22Rv1 (cell line): Measurements from ENCODE around the gene RNU6-7.

Experiments used
- ZFX ChIP-seq: fragments of 450-650 bp; IDR thresholded peaks from 2 replicates; pipeline ENCODE4 v1.6.1; 2017; ENCODE audit warnings: antibody characterized with exemption, borderline replicate concordance
- TF ChIP-seq, protein P1 (sequence below): fragments of 450-650 bp; IDR thresholded peaks from 2 replicates; pipeline ENCODE4 v1.5.1; 2017; ENCODE audit warnings: mild to moderate bottlenecking

DNA sequence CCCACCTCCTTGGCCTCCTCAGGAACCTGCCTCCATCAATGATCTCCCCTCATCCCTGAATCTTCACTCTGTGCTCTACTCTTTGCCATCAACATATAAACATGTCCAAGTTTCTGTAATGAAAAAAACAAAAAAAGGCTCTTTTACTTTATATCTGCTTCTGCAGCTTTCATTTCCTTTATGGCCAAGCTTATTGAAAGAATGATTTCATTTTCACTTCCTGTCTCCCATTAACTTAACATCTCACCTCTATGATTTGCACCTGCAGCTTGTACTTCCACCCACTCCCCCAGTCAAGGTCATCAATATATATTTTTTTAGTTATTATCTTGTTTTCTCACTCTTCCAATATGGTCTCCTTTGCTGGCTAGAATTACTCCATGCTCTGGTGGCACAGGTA lies 15.6 kb upstream of the RNU6-7 start:
- TF ChIP-seq, protein P1, sequence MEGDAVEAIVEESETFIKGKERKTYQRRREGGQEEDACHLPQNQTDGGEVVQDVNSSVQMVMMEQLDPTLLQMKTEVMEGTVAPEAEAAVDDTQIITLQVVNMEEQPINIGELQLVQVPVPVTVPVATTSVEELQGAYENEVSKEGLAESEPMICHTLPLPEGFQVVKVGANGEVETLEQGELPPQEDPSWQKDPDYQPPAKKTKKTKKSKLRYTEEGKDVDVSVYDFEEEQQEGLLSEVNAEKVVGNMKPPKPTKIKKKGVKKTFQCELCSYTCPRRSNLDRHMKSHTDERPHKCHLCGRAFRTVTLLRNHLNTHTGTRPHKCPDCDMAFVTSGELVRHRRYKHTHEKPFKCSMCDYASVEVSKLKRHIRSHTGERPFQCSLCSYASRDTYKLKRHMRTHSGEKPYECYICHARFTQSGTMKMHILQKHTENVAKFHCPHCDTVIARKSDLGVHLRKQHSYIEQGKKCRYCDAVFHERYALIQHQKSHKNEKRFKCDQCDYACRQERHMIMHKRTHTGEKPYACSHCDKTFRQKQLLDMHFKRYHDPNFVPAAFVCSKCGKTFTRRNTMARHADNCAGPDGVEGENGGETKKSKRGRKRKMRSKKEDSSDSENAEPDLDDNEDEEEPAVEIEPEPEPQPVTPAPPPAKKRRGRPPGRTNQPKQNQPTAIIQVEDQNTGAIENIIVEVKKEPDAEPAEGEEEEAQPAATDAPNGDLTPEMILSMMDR, result no peak
- TF ChIP-seq ZFX, result no peak
